Heart right ventricle (tissue), 16 donors: ENCODE measurements around the gene FPGS. TPM values are rescaled to one million over a fixed set of nuclear protein-coding genes. Genes with fewer than 3 reads are reported as not detected.

ENCODE experiments used
- ATAC-seq, 8 donors: fragments of 200-7000 bp; cut with Tn5 transposase; one replicate each; pipeline ENCODE4 v1.9.1; 2020; ENCODE audit warnings: mild to moderate bottlenecking in 8 of 8, moderate library complexity in 8 of 8, moderate number of reproducible peaks in 1 of 8
- DNase-seq, 2 donors: peaks; one replicate each; pipeline ENCODE4 v3.0.0-alpha.2; 2020
- H3K27ac ChIP-seq, 10 donors: fragments of 200-600 bp; sonication (generic) in 2 of 10; one replicate each; pipeline versions ENCODE4 v1.5.0 to v1.8.0; 2020 to 2022; ENCODE audit warnings: mild to moderate bottlenecking in 3 of 10
- H3K27me3 ChIP-seq, 7 donors: fragments of 200-600 bp; one replicate each; pipeline ENCODE4 v1.8.0; 2021 to 2022; ENCODE audit warnings: mild to moderate bottlenecking in 2 of 7
- H3K36me3 ChIP-seq, 9 donors: fragments of 200-600 bp; sonication (generic) in 1 of 9; one replicate each; pipeline versions ENCODE4 v1.5.0 to v1.8.0; 2020 to 2022; ENCODE audit warnings: mild to moderate bottlenecking in 2 of 9
- H3K4me1 ChIP-seq, 9 donors: fragments of 200-600 bp; sonication (generic) in 1 of 9; one replicate each; pipeline versions ENCODE4 v1.5.0 to v1.8.0; 2020 to 2022; ENCODE audit warnings: mild to moderate bottlenecking in 4 of 9
- H3K4me3 ChIP-seq, 10 donors: fragments of 200-600 bp; sonication (generic) in 2 of 10; one replicate each; pipeline versions ENCODE4 v1.5.0 to v1.8.0; 2020 to 2022; ENCODE audit warnings: mild to moderate bottlenecking in 7 of 10, moderate library complexity in 2 of 10
- H3K9me3 ChIP-seq, 11 donors: fragments of 200-600 bp in 10 of 11; sonication (generic) in 2 of 11; one replicate each; pipeline versions ENCODE4 v1.5.0 to v1.8.0; 2013 to 2022; ENCODE audit warnings: mild to moderate bottlenecking in 2 of 11, control low read depth in 1 of 11, moderate library complexity in 1 of 11
- CTCF ChIP-seq, 9 donors: fragments of 200-600 bp; sonication (generic) in 2 of 9; IDR thresholded peaks; one replicate each; pipeline versions ENCODE4 v1.5.0 to v1.8.0; 2021 to 2022; ENCODE audit warnings: antibody characterized with exemption in 9 of 9, mild to moderate bottlenecking in 5 of 9, moderate library complexity in 1 of 9
- WGBS, 2 donors: extraction: QIAGEN DNeasy Blood & Tissue Kit; methylation state at CpG; one replicate each; pipeline ENCODE4 v1.1.7; 2013; ENCODE audit warnings: inconsistent platforms in 1 of 2; 5-methylcytosine and 5-hydroxymethylcytosine counted together
- intact Hi-C, 10 donors: fragments of 100-400 bp; cut with DNase I; formaldehyde crosslinking; loops; one replicate each; pipeline versions ENCODE4 v1.11.1 to v1.14.2; 2022
- polyA plus RNA-seq, 2 donors: library from polyadenylated mRNA; stranded (reverse); fragments of 200-250 nt; gene quantifications; one replicate each; pipeline ENCODE4 v1.2.3, GENCODE V29; 2013
- total RNA-seq, 10 donors: library from RNA; stranded (reverse); fragmentation: NEBNext Ultra II Directional in 3 of 10; extraction: Animal tissue kit (Norgen Biotek cat#: 25700) in 3 of 10; gene quantifications; one replicate each; pipeline versions ENCODE4 v1.2.1 to v1.2.4, GENCODE V29; 2021 to 2023
- donor health status: Arrhythmogenic right ventricular cardiomyopathy.
- donor health status: ischemic (EF 13 %, LVEDD 7.1; RV severe dilation, severe dysfunction).
- donor health status: healthy with polysubstance abuse.
- donor health status: DM: no; HTN: yes; CAD: no.
- donor health status: DM: no; HTN: no; CAD: no.
- donor health status: ischemic (EF 25% LVEDD 6.9; RV normal size, moderate dysfunction).
- donor health status: ischemic (EF 25% LVEDD 5.7; RV mildly dilated, moderate dysfunction).
- donor health status: healthy.
- donor health status: DM: yes; HTN: yes; CAD: no.
- donor health status: Ischemic cardiomyopathy.
- donor health status: ischemic (EF 35%, LVEDD 5.7; RV mildly dilated, moderate dysfunction).
- donor health status: nonischemic (EF 11% LVEDD 7.7; RV severe dilation, severe dysfunction).
- donor health status: DM: yes; HTN: yes; CAD: no.
- donor health status: PGD.
- donor health status: ischemic (EF 29% LVEDD 5.4; RV normal size, mild dysfunction).
- donor health status: nonischemic (EF 23%, LVEDD 6.1; RV moderate dilation, normal function).

FPGS gene
- total and polyA plus RNA-seq, 12 donors = 40.2 to 58.5 (median 46.0) TPM

- Histone ChIP-seq H3K4me3 (peak overlapping the region in 6 of 10 donors; percentile 4 to 54 (median 47)), H3K36me3 (peaks cover 0 to 66% (median 0%) of the 10 kb centered on the region in 9 donors), H3K4me1 (peaks cover 11 to 94% (median 40%) of the 10 kb centered on the region in 9 donors), H3K27ac (peak overlapping the region in 8 of 10 donors; percentile 0 to 97 (median 84)), H3K9me3 (no peaks in the 10 kb centered on the region), H3K27me3 (peaks cover 0 to 36% (median 25%) of the 10 kb centered on the region in 7 donors)
- ATAC-seq = no peak
- intact Hi-C loops = no loop called here
- no peak for DNase-seq
- 67 to 76% methylated on average over 5 of the region's 5 CpGs for WGBS, 2 donors
- TF ChIP-seq CTCF (IDR thresholded peaks at IDR 0.05) = no peak
These were observed 43.8 kb upstream of the FPGS start for GRCh38 chr9:127758843-127759242.

- 71 to 75% methylated on average over 5 of the region's 5 CpGs for WGBS, 2 donors
- H3K4me3 ChIP-seq = peak overlapping the region in 9 of 10 donors; percentile 27 to 54 (median 40)
- peaks cover 0 to 15% (median 3%) of the 10 kb centered on the region in 7 donors for H3K27me3 ChIP-seq
- peak overlapping the region; percentile 74 to 97 (median 88) for H3K27ac ChIP-seq
- H3K9me3 ChIP-seq = no peaks in the 10 kb centered on the region
- peaks cover 0 to 50% (median 0%) of the 10 kb centered on the region in 9 donors for H3K36me3 ChIP-seq
- TF ChIP-seq CTCF (IDR thresholded peaks at IDR 0.05) = no peak
- peaks cover 10 to 97% (median 55%) of the 10 kb centered on the region in 9 donors for H3K4me1 ChIP-seq
- intact Hi-C loops = loop anchor here in 1 of 10 donors (5.0 kb wide), 1 partner anchor 96 kb away; no protein-coding TSS in a partner anchor
- no peak for ATAC-seq
- DNase-seq = no peak
These were observed 41.6 kb upstream of the FPGS start for GRCh38 chr9:127761061-127761460.

DNA sequence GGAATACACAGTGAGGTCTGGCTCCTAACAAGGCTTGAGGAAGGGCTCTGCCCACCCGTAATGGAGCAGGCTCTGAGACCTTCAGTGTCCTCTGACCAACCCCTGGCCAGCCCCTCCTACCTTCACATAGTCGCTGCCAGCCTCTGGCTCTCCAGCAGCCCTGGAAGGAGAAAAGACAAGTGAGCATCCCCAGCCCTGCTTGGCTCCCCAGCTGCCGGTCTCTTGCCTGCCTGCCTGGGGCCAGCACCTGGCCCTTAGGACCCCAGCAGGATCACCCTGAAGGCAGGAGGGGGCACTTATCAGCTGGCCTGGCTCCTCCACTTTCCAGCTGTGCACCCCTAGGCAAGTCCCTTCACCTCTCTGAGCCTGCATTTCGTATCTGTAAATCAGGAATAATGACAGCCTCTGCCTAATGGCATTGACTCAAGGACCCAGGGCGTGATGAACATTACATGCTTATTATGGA is 41.2 kb upstream of the FPGS start:
- Histone ChIP-seq H3K36me3 (peaks cover 0 to 55% (median 0%) of the 10 kb centered on the region in 9 donors), H3K4me3 (peak overlapping the region in 9 of 10 donors; percentile 27 to 54 (median 40)), H3K9me3 (no peaks in the 10 kb centered on the region), H3K4me1 (peaks cover 9 to 97% (median 59%) of the 10 kb centered on the region in 9 donors), H3K27me3 (peaks cover 0 to 12% (median 0%) of the 10 kb centered on the region in 7 donors), H3K27ac (peak overlapping the region; percentile 74 to 97 (median 88))
- peak in 4 of 8 donors; percentile 16 to 36 (median 32) for ATAC-seq
- TF ChIP-seq CTCF (IDR thresholded peaks at IDR 0.05) = no peak
- WGBS, 2 donors = 37 to 42% methylated on average over 5 of the region's 5 CpGs
- intact Hi-C loops = loop anchor here in 1 of 10 donors (5.0 kb wide), 1 partner anchor 96 kb away; no protein-coding TSS in a partner anchor
- no peak for DNase-seq

DNA sequence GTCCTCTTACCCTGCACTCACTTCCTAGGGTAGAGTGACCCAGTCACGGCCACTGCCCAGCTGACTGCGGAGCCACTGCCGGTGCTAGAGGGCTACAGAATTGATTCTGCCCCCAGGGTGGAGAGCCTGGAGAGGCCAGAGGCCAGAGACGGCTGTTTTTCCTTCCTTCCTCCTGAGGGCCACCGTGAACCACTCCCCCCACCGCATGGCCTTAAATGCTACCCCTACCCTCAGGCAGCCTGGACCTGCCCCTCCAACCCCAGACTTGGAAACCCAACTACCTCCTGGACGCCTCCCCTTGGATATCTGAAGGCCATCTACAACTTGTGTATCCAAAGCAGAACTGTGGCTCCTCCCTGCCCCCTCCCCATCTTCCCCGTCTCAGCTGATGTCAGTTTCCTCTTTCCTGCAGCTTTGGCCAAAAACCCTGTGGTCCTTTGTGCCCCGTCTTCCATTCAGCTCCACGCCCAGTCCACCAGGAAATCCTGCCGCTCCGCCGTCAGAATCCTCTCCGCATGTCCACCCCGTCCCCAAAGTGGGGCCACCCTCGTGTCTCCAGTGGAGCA is 40.5 kb upstream of the FPGS start:
- peak; percentile 70 to 85 (median 78) for ATAC-seq
- intact Hi-C loops = loop anchor here in 1 of 10 donors (5.0 kb wide), 1 partner anchor 95 kb away; no protein-coding TSS in a partner anchor
- DNase-seq = peak; percentile 70 to 91
- WGBS, 2 donors = 33 to 39% methylated on average over 16 of the region's 16 CpGs
- Histone ChIP-seq H3K27ac (peak overlapping the region; percentile 75 to 97 (median 88)), H3K9me3 (no peaks in the 10 kb centered on the region), H3K4me1 (peaks cover 13 to 97% (median 66%) of the 10 kb centered on the region in 9 donors), H3K27me3 (peaks cover 0 to 5% (median 0%) of the 10 kb centered on the region in 7 donors), H3K36me3 (peaks cover 0 to 58% (median 0%) of the 10 kb centered on the region in 9 donors), H3K4me3 (peak overlapping the region in 9 of 10 donors; percentile 27 to 54 (median 40))
- no peak for TF ChIP-seq CTCF (IDR thresholded peaks at IDR 0.05)
